D721Med (cell line): ENCODE results near the gene FAM13A.
A peak's percentile ranks its signal among the peaks of the same experiment; 100 is the strongest.
"Not testable (repeated sequence)": the region's sequence is repeated elsewhere in the genome, so short reads cannot be mapped to it uniquely, and the experiment has no call there.

Source experiments
- DNase-seq: peaks from one replicate; pipeline ENCODE4 v3.0.0; 2011; ENCODE audit warnings: low spot score; ENCODE audit not compliant: insufficient read length
- FAIRE-seq: peaks from 2 replicates; lab custom pipeline; 2011; peaks lifted over from hg19 to GRCh38; lab: Jason Lieb, UNC
- TF ChIP-seq, protein P1 (sequence below): IDR thresholded peaks from 2 replicates; pipeline ENCODE4 v1.5.1; 2012; ENCODE audit warnings: mild to moderate bottlenecking, control low read depth; ENCODE audit not compliant: insufficient read depth; ENCODE audit errors: missing control alignments

Gene FAM13A

GRCh38 chr4:89023140-89023539, 33.8 kb downstream of the FAM13A start:
- DNase-seq (no peak), FAIRE-seq (no peak)
- TF ChIP-seq, protein P1, sequence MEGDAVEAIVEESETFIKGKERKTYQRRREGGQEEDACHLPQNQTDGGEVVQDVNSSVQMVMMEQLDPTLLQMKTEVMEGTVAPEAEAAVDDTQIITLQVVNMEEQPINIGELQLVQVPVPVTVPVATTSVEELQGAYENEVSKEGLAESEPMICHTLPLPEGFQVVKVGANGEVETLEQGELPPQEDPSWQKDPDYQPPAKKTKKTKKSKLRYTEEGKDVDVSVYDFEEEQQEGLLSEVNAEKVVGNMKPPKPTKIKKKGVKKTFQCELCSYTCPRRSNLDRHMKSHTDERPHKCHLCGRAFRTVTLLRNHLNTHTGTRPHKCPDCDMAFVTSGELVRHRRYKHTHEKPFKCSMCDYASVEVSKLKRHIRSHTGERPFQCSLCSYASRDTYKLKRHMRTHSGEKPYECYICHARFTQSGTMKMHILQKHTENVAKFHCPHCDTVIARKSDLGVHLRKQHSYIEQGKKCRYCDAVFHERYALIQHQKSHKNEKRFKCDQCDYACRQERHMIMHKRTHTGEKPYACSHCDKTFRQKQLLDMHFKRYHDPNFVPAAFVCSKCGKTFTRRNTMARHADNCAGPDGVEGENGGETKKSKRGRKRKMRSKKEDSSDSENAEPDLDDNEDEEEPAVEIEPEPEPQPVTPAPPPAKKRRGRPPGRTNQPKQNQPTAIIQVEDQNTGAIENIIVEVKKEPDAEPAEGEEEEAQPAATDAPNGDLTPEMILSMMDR: no peak

DNA sequence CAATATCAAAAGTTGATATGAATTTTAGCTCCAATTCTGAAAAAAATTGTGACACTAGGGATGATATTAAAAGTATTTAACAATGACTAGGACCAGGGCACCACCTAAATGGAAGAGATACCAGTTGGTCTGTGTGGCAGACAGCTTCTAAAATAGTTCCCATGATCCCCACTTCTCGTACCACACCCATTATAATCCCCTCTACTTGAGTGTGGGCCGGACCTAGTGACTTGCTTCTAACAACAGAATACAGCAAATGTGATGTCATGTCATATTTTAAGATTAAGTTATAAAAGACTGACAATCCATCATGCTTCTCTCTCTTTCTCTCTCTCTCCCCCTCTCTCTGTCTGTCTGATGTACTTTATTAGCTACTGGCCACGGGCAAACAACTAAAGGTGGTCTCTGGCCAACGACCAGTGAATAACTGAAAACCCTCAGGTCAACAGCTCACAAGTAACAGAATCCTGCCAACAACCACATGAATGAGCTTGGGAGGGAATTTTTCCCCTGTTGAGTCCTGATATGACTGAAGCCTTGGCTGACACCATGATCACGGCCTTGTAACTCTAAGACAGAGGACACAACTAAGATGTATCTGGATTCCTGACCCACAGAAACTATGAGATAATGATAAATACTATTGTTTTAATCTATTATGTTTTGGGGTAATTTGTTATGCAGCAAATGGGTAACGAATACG, 34.4 kb downstream of the FAM13A start:
- FAIRE-seq: no peak
- TF ChIP-seq, protein P1: no peak
- DNase-seq: no peak

GRCh38 chr4:89021684-89022083, 35.3 kb downstream of the FAM13A start:
- TF ChIP-seq, protein P1: no peak
- FAIRE-seq (peak; percentile 75), DNase-seq (no peak)

GRCh38 chr4:89021062-89021461, 35.9 kb downstream of the FAM13A start:
- no peak for DNase-seq
- FAIRE-seq: peak; percentile 58
- TF ChIP-seq, protein P1: no peak

DNA sequence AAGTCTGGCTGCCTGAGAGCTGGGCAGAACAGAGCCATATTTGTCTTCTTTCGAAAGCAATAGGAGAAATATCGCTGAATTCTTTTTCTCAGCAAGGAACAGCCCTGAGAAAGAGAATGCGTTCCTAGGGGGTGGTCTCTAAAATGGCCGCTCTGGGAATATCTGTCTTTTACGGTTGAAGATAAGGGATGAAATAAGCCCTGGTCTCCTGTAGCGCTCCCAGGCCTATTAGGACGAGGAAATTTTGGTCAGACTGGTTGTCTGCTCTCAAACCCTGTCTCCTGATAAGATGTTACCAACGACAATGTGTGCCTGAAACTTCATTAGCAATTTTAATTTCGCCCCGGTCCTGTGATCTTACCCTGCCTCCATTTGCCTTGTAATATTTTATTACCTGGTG, 42.1 kb downstream of the FAM13A start:
- FAIRE-seq, DNase-seq: not testable (repeated sequence)

DNA sequence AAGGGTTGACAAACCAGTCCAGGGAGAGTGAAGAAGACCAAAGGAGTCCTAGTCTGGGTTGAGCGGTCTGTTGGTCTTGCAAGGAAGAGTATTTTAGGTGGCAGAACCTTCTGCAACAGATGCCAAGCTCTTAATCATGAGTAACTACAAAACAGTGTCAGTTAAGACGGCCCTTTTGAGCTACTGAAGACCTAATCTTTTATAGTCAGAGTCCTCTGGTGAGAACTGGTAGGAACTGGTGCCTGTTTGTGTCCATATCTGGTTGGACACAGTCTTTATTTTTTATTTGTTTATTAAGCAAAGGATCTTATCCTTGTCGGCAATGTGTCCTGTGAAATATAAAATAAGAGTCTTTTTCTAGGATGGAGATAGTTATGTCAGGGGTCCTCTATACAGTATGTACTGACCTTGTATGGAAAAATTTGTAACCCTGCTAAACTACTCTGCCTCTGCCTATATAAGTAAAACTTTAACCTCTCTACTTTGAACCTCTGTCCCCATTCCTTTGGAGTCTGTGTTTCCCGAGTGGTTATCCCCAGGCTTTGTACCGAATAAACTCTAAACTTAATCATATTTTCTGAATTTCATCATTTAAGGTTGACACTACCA, 47.1 kb downstream of the FAM13A start:
- TF ChIP-seq, protein P1: no peak
- DNase-seq: no peak
- no peak for FAIRE-seq

DNA sequence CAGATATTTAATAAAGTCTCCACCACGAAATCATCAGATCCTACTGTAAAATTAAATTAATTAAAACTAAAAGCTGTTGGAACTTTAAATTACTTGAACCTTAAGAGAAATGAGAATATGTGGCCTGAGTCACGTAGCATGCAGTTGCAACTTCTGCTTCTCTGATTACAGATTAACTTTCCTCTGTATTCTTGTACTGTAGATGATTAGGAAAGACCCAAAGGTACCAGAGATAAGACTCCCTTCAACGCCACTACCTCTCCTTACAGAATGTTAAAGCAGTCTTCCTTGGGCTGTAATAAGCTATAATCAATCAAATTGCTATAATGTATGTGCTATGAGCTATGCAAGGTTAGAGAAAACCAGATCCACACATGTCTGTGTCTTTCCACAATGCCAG, 47.9 kb downstream of the FAM13A start:
- DNase-seq (no peak), FAIRE-seq (no peak)
- TF ChIP-seq, protein P1: no peak
